ENCODE measurements around the gene PLEKHA5. TPM values are rescaled to one million over a fixed set of nuclear protein-coding genes. Genes with fewer than 3 reads are reported as not detected.

The PLEKHA5 gene
- total and polyA plus RNA-seq, 2 of the 4 experiments (the other 2 are of a cell fraction), result 5.3 to 12.2 TPM

DNA sequence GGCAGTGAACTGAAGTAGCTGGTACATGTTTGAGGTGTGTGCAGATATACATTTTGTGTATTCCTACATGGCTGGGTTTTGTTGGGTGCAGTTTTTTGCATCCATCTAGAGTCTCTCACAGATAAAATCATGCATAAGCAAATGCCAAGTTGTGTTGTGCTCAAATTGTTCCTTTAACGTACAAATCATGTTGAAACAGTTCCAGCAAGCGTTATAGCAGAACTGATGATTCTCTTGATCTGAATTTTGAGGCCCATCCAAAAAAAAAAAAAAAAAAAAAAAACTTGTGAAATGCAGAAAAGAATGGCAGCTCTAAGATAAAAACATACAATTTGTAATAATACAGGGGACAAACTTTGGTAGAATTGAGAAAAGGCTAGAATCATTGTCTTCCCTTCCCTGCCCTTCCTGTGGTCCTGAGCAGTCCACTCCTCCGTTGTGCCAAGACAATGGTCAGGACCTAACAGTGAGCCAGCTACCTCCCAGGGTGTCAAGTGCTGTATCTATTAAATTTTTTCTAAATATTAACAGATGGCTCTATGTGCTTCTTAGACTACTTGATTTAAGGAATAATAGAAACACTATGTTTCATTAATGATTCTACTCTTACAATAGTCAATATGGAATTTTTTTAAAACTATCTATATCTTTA, 122.1 kb downstream of the PLEKHA5 start:
- dilution Hi-C loops (cut with HindIII; ENCODE audit: low sequenced_read_pairs, unreplicated experiment) (no loop called here), intact Hi-C loops (cut with micrococcal nuclease) (no loop called here), in situ Hi-C loops (cut with MboI; ENCODE audit: low sequenced_read_pairs) (no loop called here)
- Histone ChIP-seq H3K4me2 (ENCODE audit: low read depth, low read length) (no peak overlapping the region), H2BK120ac (ENCODE audit: low read depth, low read length) (no peak overlapping the region), H3K4ac (ENCODE audit: low read depth, low read length) (no peak overlapping the region), H3K27ac (ENCODE audit: insufficient read depth, low read length) (no peak overlapping the region), H2AFZ (replicated peaks; ENCODE audit: low read length, poor library complexity) (no peak overlapping the region), H3K18ac (ENCODE audit: low read depth, low read length) (no peak overlapping the region), H3K27me3 (ENCODE audit: control insufficient read depth, insufficient read depth, low read length) (no peaks in the 10 kb centered on the region), H2AK9ac (replicated peaks; ENCODE audit: low read depth, low read length, poor library complexity) (no peak overlapping the region), H3K9me3 (ENCODE audit: control insufficient read depth, insufficient read depth, low read length) (no peaks in the 10 kb centered on the region), H4K8ac (ENCODE audit: low read depth in 2 of 2, low read length in 2 of 2) (no peak overlapping the region), H4K20me1 (ENCODE audit: insufficient read depth, low read length) (no peaks in the 10 kb centered on the region), H3K4me1 (ENCODE audit: control insufficient read depth, insufficient read depth, low read length) (peaks cover 3% of the 10 kb centered on the region; the same call in 1 of the 2 replicates), H2BK15ac (ENCODE audit: low read depth, low read length) (no peak overlapping the region), H3K9me1 (ENCODE audit: insufficient read depth, low read length) (0 out of 2 replicates have a peak, but pooled peaks cover 4% of the 10 kb centered on the region), H3K14ac (replicated peaks; ENCODE audit: low read depth, low read length) (no peak overlapping the region), H3K23ac (ENCODE audit: low read depth, low read length) (no peak overlapping the region), H3K9ac (ENCODE audit: low read depth, low read length) (no peak overlapping the region), H2BK5ac (ENCODE audit: low read depth, low read length, poor library complexity, severe bottlenecking) (no peak overlapping the region), H4K91ac (ENCODE audit: insufficient read depth, low read depth, low read length) (no peak overlapping the region), H3K36me3 (ENCODE audit: control insufficient read depth, insufficient read depth, low read length) (no peaks in the 10 kb centered on the region), H4K5ac (ENCODE audit: low read depth, low read length) (no peak overlapping the region), H3K79me1 (ENCODE audit: low read depth in 1 of 2, low read length in 2 of 2) (peaks cover 16 to 28% of the 10 kb centered on the region in 2 experiments), H3K56ac (ENCODE audit: extremely low read depth, insufficient read depth, low read length) (no peak overlapping the region), H2AK5ac (ENCODE audit: low read depth, low read length) (no peak overlapping the region), H3K4me3 (ENCODE audit: insufficient read depth, low read depth, low read length) (no peak overlapping the region), H2BK20ac (ENCODE audit: low read depth, low read length) (no peak overlapping the region)
- BruUV-seq (replicated peaks), result no TSS peak
- ATAC-seq (ENCODE audit: low read depth) (no peak), DNase-seq (no peak)
- TF ChIP-seq BHLHE40 (IDR thresholded peaks at IDR 0.05; ENCODE audit: low read depth, low read length) (no peak), POLR2A (IDR thresholded peaks at IDR 0.05; ENCODE audit: low read depth, low read length) (no peak), RFX5 (IDR thresholded peaks at IDR 0.05; ENCODE audit: low read depth, low read length) (no peak), RCOR1 (IDR thresholded peaks at IDR 0.05; ENCODE audit: insufficient replicate concordance, low read length) (no peak), CHD1 (IDR thresholded peaks at IDR 0.05; ENCODE audit: low read depth, low read length) (no peak), MAZ (IDR thresholded peaks at IDR 0.05; ENCODE audit: borderline replicate concordance, low read depth, low read length) (no peak), ELK1 (IDR thresholded peaks at IDR 0.05; ENCODE audit: borderline replicate concordance, low read depth, low read length) (no peak), SMC3 (IDR thresholded peaks at IDR 0.05; ENCODE audit: low read depth, low read length) (no peak), MXI1 (IDR thresholded peaks at IDR 0.05; ENCODE audit: borderline replicate concordance, low read depth, low read length) (no peak), RAD21 (IDR thresholded peaks at IDR 0.05; ENCODE audit: low read length) (no peak), CEBPB (IDR thresholded peaks at IDR 0.05; ENCODE audit: low read depth, low read length) (no peak), FOS (IDR thresholded peaks at IDR 0.05; ENCODE audit: low read depth, low read length) (no peak), NFE2L2 (IDR thresholded peaks at IDR 0.05; ENCODE audit: low read depth, low read length) (no peak), MAFK (IDR thresholded peaks at IDR 0.05; ENCODE audit: low read depth, low read length) (no peak)
- TF ChIP-seq, protein P1, sequence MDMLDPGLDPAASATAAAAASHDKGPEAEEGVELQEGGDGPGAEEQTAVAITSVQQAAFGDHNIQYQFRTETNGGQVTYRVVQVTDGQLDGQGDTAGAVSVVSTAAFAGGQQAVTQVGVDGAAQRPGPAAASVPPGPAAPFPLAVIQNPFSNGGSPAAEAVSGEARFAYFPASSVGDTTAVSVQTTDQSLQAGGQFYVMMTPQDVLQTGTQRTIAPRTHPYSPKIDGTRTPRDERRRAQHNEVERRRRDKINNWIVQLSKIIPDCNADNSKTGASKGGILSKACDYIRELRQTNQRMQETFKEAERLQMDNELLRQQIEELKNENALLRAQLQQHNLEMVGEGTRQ (IDR thresholded peaks at IDR 0.05; ENCODE audit: low read depth, low read length), result no peak
- TF ChIP-seq, protein P2, sequence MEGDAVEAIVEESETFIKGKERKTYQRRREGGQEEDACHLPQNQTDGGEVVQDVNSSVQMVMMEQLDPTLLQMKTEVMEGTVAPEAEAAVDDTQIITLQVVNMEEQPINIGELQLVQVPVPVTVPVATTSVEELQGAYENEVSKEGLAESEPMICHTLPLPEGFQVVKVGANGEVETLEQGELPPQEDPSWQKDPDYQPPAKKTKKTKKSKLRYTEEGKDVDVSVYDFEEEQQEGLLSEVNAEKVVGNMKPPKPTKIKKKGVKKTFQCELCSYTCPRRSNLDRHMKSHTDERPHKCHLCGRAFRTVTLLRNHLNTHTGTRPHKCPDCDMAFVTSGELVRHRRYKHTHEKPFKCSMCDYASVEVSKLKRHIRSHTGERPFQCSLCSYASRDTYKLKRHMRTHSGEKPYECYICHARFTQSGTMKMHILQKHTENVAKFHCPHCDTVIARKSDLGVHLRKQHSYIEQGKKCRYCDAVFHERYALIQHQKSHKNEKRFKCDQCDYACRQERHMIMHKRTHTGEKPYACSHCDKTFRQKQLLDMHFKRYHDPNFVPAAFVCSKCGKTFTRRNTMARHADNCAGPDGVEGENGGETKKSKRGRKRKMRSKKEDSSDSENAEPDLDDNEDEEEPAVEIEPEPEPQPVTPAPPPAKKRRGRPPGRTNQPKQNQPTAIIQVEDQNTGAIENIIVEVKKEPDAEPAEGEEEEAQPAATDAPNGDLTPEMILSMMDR (conservative IDR thresholded peaks at IDR 0.05; ENCODE audit: low read depth, low read length), result no peak
- ChIA-PET CTCF (no interaction called here), POLR2A (ENCODE audit: unreplicated experiment) (interaction anchor here (0.6 to 0.7 kb wide), 3 partner anchors 43 to 593 kb away, joined by 3 to 4 read pairs (median 3); no protein-coding TSS in a partner anchor)
- no CpG with 5 or more reads among the region's 3 CpGs for WGBS, 2 experiments (ENCODE audit: extremely low coverage in 2 of 2, insufficient read length in 1 of 2)

Measured in IMR-90 (cell line).